Psoas muscle (tissue), 8 donors: ENCODE data around the gene KLK5. TPM values are rescaled to one million over a fixed set of nuclear protein-coding genes. Genes with fewer than 3 reads are reported as not detected.
"Not testable (repeated sequence)": the region's sequence is repeated elsewhere in the genome, so short reads cannot be mapped to it uniquely, and the experiment has no call there.

Source experiments
- ATAC-seq, 4 donors: fragments of 200-7000 bp; cut with Tn5 transposase; one replicate each; pipeline ENCODE4 v1.9.1; 2020; ENCODE audit warnings: moderate library complexity in 3 of 4, mild to moderate bottlenecking in 2 of 4
- DNase-seq, 2 donors: peaks; one replicate each; pipeline ENCODE4 v3.0.0-alpha.2; 2020
- H3K27ac ChIP-seq: fragments of 200-600 bp; one replicate; pipeline ENCODE4 v1.8.0; 2022
- H3K27me3 ChIP-seq, 3 donors: fragments of 200-600 bp in 1 of 3; one replicate each; pipeline versions ENCODE4 v1.6.1 to v1.8.0; 2013 to 2022; ENCODE audit warnings: low read length in 2 of 3, mild to moderate bottlenecking in 2 of 3, moderate library complexity in 1 of 3; ENCODE audit not compliant: insufficient read depth in 3 of 3
- H3K36me3 ChIP-seq, 2 donors: fragments of 200-600 bp in 1 of 2; one replicate each; pipeline versions ENCODE4 v1.6.1 to v1.8.0; 2013 to 2022; ENCODE audit warnings: low read depth in 1 of 2, mild to moderate bottlenecking in 1 of 2, moderate library complexity in 1 of 2; ENCODE audit not compliant: insufficient read depth in 1 of 2
- H3K4me1 ChIP-seq: fragments of 200-600 bp; one replicate; pipeline ENCODE4 v1.8.0; 2022
- H3K4me3 ChIP-seq: fragments of 200-600 bp; one replicate; pipeline ENCODE4 v1.8.0; 2022; ENCODE audit warnings: mild to moderate bottlenecking
- H3K9me3 ChIP-seq: fragments of 200-600 bp; one replicate; pipeline ENCODE4 v1.8.0; 2022
- WGBS, 3 donors: extraction: QIAGEN DNeasy Blood & Tissue Kit; methylation state at CpG; one replicate each; pipeline versions ENCODE4 v1.1.6 to v1.1.7; 2013; 5-methylcytosine and 5-hydroxymethylcytosine counted together
- intact Hi-C, 2 donors: fragments of 100-400 bp; cut with DNase I; formaldehyde crosslinking; loops; one replicate each; pipeline versions ENCODE4 v1.11.0 to v1.14.2; 2022
- polyA plus RNA-seq, 3 donors: library from polyadenylated mRNA; stranded (reverse); fragments of 200-250 nt; gene quantifications; one replicate each; pipeline ENCODE4 v1.2.3, GENCODE V29; 2013
- total RNA-seq, 4 donors: library from RNA; stranded (reverse); fragmentation: NEBNext Ultra II Directional in 2 of 4; extraction: Animal tissue kit (Norgen Biotek cat#: 25700) in 2 of 4; gene quantifications; one replicate each; pipeline versions ENCODE4 v1.2.1 to v1.2.4, GENCODE V29; 2021 to 2023
- TF ChIP-seq, protein P1 (sequence below): fragments of 200-600 bp; IDR thresholded peaks from one replicate; pipeline ENCODE4 v1.8.0; 2022; ENCODE audit warnings: antibody characterized with exemption
- donor health status: healthy with polysubstance abuse.
- donor health status: DM: no; HTN: no; CAD: no; lungs with moderate emphysema.
- donor health status: Bipolar disorder and iron deficiency.
- donor health status: healthy.
- donor health status: DM: yes; HTN: yes; CAD: no.
- donor health status: DM: no; HTN: no; CAD: no.
- donor health status: DM: no; HTN: no; CAD: no.
- donor health status: DM: yes; HTN: yes; CAD: no.

The KLK5 gene
- total and polyA plus RNA-seq, 7 donors: 0.05 TPM; not detected in 6

DNA sequence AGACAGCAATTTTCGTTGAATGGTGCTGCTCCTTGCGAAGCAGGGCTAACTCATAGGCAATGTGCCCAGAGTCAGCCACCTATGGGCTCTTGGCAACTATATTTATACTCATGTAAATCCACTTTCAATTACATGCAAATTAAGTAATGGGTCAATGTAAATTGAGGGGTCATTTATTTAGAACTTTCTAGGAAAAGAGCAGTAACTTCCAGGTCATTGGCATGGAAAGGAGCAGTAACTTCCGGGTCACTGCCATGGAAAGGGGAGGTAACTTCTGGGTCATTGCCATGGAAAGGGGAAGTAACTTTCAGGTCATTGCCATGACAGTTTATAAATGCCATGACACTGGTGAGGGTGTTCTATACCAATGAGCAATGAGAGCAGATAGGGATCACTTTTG lies 53.3 kb downstream of the KLK5 start:
- intact Hi-C loops: no loop called here
- ATAC-seq: no peak
- no peak overlapping the region for H3K4me3 ChIP-seq
- TF ChIP-seq, protein P1, sequence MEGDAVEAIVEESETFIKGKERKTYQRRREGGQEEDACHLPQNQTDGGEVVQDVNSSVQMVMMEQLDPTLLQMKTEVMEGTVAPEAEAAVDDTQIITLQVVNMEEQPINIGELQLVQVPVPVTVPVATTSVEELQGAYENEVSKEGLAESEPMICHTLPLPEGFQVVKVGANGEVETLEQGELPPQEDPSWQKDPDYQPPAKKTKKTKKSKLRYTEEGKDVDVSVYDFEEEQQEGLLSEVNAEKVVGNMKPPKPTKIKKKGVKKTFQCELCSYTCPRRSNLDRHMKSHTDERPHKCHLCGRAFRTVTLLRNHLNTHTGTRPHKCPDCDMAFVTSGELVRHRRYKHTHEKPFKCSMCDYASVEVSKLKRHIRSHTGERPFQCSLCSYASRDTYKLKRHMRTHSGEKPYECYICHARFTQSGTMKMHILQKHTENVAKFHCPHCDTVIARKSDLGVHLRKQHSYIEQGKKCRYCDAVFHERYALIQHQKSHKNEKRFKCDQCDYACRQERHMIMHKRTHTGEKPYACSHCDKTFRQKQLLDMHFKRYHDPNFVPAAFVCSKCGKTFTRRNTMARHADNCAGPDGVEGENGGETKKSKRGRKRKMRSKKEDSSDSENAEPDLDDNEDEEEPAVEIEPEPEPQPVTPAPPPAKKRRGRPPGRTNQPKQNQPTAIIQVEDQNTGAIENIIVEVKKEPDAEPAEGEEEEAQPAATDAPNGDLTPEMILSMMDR: no peak
- no peak overlapping the region for H3K27ac ChIP-seq
- H3K4me1 ChIP-seq: no peaks in the 10 kb centered on the region
- no peak for DNase-seq
- WGBS, 3 donors: 68 to 76% (median 71%) methylated on average over 3 of the region's 3 CpGs
- no peaks in the 10 kb centered on the region for H3K27me3 ChIP-seq
- no peaks in the 10 kb centered on the region for H3K36me3 ChIP-seq
- no peaks in the 10 kb centered on the region for H3K9me3 ChIP-seq

GRCh38 chr19:50898018-50898417 lies 54.8 kb downstream of the KLK5 start:
- H3K9me3 ChIP-seq: no peaks in the 10 kb centered on the region
- no peaks in the 10 kb centered on the region for H3K27me3 ChIP-seq
- H3K4me1 ChIP-seq: no peaks in the 10 kb centered on the region
- DNase-seq (no peak), ATAC-seq (no peak)
- TF ChIP-seq, protein P1: no peak
- no peaks in the 10 kb centered on the region for H3K36me3 ChIP-seq
- no peak overlapping the region for H3K27ac ChIP-seq
- H3K4me3 ChIP-seq: no peak overlapping the region
- intact Hi-C loops: no loop called here
- 72 to 83% (median 80%) methylated on average over 4 of the region's 4 CpGs for WGBS, 3 donors

DNA sequence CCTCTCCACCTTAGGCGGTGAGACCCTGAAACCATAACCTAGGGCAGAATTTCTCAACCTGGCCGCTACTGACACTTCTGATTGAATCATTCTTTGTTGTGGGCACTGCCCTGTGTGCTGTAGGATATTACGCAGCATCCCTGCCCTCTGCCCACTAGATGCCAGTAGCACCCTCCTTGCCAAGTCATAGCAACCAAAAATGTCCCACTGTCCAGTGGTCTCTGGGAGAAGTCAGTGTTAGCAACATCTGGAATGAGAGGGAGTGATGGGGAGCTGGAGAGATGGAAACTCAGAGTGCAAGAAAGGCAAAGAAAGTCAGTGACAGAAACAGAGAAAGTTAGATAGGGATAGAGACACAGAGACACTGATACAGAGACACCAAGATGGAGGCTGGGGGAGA lies 55.2 kb downstream of the KLK5 start:
- Histone ChIP-seq H3K4me3 (no peak overlapping the region), H3K4me1 (no peaks in the 10 kb centered on the region), H3K36me3 (no peaks in the 10 kb centered on the region), H3K9me3 (no peaks in the 10 kb centered on the region), H3K27me3 (no peaks in the 10 kb centered on the region), H3K27ac (no peak overlapping the region)
- TF ChIP-seq, protein P1: no peak
- 76 to 82% (median 78%) methylated on average over 3 of the region's 3 CpGs for WGBS, 3 donors
- intact Hi-C loops: no loop called here
- no peak for ATAC-seq
- no peak for DNase-seq

DNA sequence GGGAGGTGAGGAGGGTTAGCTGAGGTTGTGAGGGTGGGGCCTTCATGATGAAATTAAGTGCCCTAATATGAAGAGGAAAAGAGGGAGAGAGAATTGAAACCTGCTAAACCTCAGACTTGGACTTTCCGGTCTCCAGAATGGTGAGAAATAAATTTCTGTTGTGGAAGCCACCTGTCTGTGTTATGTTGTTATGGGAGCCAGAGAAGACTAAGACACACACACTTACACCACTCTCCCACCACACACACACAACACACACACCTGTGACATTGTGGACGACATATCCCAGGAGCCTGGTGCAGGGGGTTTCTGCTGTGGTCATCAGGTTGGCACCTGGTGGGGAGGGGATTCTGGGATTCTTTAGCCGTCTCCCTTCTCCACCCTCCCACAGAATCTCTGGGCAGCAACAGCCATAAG lies 55.6 kb downstream of the KLK5 start:
- Histone ChIP-seq H3K27ac (no peak overlapping the region), H3K36me3 (no peaks in the 10 kb centered on the region), H3K27me3 (no peaks in the 10 kb centered on the region), H3K9me3 (no peaks in the 10 kb centered on the region), H3K4me3 (no peak overlapping the region), H3K4me1 (no peaks in the 10 kb centered on the region)
- 39 to 73% (median 59%) methylated on average over 3 of the region's 3 CpGs for WGBS, 3 donors
- intact Hi-C loops: no loop called here
- no peak for ATAC-seq
- TF ChIP-seq, protein P1: no peak
- DNase-seq: no peak

DNA sequence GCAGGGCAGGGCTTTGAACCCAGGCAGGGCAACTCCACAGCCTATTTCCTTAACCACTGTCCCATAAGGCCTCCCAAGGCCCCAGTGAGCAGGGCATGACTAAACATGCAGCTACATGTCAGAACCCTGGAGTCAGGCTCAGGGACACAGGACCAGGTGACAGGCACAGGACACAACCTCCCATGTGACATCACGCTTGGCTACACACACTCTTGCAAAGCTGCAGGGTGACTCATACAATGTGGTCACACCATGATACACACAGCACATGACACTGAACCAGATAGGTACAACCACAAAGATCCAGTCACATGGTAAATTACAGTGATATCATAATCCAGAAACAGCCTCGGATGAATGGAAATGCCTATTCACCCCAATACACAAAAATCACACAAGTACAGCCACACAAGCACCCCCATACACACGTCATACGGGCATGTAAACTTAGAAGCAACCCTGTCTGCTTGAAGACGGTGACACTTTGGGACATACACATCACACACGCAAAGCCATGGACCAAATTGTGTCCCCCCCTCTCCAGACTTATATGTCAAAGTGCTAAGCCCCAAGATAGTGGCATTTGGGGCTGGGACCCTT lies 56.1 kb downstream of the KLK5 start:
- WGBS, 3 donors: 63 to 68% (median 64%) methylated on average over 6 of the region's 6 CpGs
- ATAC-seq (peak in 1 of 4 donors; percentile 40), DNase-seq (no peak)
- no peak overlapping the region for H3K4me3 ChIP-seq
- H3K4me1 ChIP-seq: no peaks in the 10 kb centered on the region
- no peaks in the 10 kb centered on the region for H3K27me3 ChIP-seq
- no peaks in the 10 kb centered on the region for H3K9me3 ChIP-seq
- TF ChIP-seq, protein P1: no peak
- no peak overlapping the region for H3K27ac ChIP-seq
- intact Hi-C loops: no loop called here
- no peaks in the 10 kb centered on the region for H3K36me3 ChIP-seq

GRCh38 chr19:50896089-50896590 lies 56.7 kb downstream of the KLK5 start:
- ATAC-seq, intact Hi-C loops, H3K4me1 ChIP-seq, H3K9me3 ChIP-seq, H3K27ac ChIP-seq, H3K27me3 ChIP-seq, DNase-seq, H3K36me3 ChIP-seq, H3K4me3 ChIP-seq: not testable (repeated sequence)
- WGBS, 3 donors: 79 to 84% (median 82%) methylated on average over 9 of the region's 9 CpGs
